ENCODE results near the gene LRP10. TPM values are rescaled to one million over a fixed set of nuclear protein-coding genes. Genes with fewer than 3 reads are reported as not detected.
A peak's percentile ranks its signal among the peaks of the same experiment; 100 is the strongest.
"Not testable (repeated sequence)": the region's sequence is repeated elsewhere in the genome, so short reads cannot be mapped to it uniquely, and the experiment has no call there.

LRP10 gene
- polyA plus RNA-seq, 10 donors: 31.1 to 47.0 (median 41.9) TPM

GRCh38 chr14:22910916-22911315 lies 39.4 kb downstream of the LRP10 start:
- DNase-seq: no peak

GRCh38 chr14:22914836-22915235 lies 43.3 kb downstream of the LRP10 start:
- not testable (repeated sequence) for DNase-seq

- no peak for DNase-seq
Observed at GRCh38 chr14:22915886-22916521, 44.5 kb downstream of the LRP10 start.

DNA sequence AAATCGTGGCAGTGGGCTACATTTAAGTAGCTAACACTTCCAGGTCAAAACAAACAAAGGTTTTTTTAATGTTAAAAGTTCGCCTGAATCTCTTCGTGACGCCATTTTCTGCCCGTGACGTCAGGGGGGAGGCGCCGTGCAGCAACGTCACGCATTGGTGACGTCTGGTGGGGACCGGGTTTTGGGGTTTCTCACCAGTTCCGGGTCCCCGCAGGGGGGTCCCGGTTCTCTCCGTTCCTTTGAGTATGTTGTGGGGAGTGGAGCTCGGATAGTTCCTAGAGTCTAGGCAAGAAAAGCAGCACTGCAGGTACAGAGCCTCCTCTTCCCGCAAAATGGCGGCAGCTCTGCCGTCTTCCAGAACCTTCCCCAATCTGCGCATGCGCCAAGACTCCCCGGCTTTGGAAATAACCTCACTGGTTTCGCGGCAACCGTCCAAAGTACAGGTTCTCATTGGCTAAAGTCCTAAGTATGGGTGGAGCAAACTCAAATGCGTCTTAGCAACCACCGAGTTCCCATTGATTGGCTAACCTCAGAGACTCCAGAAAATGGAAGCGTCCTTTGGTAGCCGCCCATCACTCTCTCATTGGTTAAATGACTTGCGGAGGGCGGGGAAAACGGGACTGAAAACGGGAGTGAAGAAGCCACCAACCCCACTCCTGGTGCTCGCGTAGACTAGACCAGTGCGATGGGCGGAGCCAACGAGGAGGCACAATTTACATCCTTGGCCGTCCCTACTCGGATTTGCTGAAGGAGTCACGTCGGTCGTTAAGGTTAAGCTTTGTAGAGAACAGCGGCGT lies 47.5 kb downstream of the LRP10 start, which contains the start of gene RBM23:
RBM23 (minus strand) TSS at position 346 of the 797 bp plus-strand sequence.
- DNase-seq: peak; percentile 100

GRCh38 chr14:22919601-22919921 lies 48.0 kb downstream of the LRP10 start:
- DNase-seq: no peak

DNA sequence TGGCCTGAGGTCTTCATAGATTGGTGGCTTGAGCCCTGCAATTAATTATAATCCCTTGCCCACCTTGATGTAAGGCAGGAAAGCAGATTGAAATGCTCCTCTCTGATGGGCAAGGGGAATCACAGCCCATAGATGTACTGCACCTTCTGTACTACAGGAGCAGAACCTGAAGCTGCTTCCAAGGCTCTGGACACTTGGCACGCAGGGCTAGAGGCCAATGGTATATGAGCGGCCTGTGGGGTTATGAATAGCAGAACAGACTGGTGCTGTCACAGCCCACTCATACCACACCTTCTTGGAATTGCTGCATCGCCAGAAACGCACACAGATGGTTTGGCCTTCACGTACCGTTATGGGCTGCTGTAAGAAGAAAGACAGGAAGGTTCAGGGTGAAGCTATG lies 49.2 kb downstream of the LRP10 start:
- no peak for DNase-seq

- no peak for DNase-seq
Observed at GRCh38 chr14:22922294-22922693, 50.8 kb downstream of the LRP10 start.

DNA sequence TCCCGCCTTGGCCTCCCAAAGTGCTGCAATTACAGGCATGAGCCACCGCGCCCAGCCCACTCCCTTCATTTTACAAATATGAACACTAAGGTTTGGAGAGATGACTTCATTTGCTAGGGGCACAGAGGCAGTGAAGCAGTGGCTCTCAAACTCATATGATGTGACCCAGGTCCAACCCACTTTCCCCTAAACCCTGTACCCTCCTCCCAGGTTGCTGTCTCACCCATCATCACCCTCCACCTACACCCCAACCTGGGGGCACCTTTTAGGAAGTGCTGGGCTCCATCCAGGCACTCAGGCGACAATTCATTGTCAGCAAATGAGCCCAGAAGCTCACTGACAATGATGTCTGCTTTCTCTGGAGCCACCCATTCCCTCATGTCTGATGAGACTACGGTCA lies 52.2 kb downstream of the LRP10 start:
- DNase-seq: no peak

DNA sequence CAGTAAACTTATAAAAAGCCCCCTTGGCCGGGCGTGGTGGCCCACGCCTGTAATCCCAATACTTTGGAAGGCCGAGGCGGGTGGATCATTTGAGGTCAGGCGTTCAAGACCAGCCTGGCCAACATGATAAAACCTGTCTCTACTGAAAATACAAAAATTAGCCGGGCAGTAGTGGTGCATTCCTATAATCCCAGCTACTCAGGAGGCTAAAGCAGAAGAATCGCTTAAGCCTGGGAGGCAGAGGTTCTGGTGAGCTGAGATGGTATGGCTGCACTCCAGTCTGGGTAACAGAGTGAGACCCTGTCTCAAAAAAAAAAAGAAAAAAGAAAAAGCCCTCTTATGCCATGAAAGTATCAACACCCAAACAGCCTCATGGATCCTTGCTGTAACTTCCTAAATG lies 54.0 kb downstream of the LRP10 start:
- DNase-seq: no peak

DNA sequence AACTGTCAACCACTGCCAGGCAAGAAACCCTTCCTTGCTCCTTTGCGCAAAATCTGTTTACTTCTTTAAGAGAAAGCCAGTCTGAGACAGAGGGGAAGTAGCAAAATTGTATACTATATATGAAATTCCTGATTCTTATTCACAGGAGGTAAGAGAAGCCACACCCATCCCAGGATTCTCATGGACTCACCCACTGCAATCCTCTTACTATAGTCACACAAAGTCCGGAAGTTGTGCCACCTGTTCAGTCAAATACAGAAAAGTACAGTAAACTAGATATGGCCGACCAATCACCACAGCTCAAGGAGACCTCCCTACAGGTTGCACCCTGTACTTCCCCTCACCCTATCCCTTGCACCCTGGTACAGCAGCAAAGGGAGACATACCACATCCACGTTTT lies 54.8 kb downstream of the LRP10 start:
- no peak for DNase-seq

DNA sequence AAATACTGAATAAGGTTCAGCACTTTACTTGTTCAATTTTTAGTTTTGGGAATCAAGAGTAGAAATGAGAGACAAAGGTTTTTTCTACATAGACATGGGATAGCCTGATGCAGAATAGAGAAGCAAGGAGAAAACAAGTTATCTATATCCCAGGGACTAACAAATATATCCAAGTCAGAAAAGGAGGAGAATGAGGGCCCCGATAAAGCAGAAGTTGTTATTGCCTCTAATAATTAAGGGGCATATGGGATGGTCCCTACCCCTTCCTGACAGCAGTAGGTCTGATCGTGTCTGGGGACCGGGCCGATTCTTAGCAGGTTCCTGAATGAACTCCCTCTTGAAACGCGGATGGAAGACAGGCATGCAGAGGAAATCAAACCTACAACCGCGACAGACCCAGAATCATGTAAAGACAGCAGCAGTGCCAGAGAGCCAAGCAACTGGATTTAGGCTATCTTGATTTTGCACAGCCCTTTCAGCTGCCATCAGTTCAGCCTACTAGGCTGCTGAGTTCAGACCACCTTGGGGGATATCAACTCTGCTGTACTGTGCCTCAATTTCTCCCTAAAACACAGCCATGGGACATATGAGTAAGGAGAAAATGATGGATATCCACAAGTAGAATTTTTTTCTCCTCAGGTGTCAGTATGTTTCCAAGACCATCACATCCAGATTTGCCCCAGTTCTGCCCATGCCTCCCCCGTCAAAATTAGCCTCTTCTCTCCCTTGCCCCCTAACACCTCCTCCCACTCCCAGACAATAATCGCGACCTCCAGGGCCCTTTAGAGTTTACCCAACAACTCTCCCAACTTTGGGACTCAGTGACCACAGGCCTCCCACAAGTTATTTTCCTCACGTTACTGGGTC lies 56.9 kb downstream of the LRP10 start:
- DNase-seq: peak in 1 of 3 donors; percentile 30

GRCh38 chr14:22929104-22929960 lies 57.8 kb downstream of the LRP10 start, which contains the start of gene PRMT5:
Gene PRMT5 (minus strand): TSS chr14:22929376. CDS start chr14:22929361, 15 bp downstream.
- peak; percentile 99 to 100 (median 100) for DNase-seq

DNA sequence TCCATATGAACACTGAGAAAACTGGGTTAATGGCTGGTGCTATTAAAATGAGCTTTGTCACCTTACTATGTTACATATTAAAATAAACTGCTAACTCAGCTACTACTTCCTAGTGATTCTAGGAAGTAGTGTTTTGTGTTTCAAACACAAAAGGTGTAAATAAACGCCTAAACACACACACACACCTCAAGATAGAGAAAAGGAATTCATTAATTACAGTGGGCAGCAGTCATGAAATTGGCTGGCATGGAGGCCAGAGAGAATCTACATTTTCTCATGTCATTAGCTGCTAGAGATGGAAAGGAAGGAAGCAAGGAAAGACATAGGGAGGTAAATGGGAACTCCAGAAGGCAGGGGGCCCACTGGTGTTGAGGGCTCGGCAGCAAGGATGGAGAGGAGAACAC lies 58.4 kb downstream of the LRP10 start:
- DNase-seq: no peak

Other genes with a start within 250 kb of the LRP10 start
- under 1 TPM; 0.07 to 0.22 (median 0.10) TPM for gene OR6J1, start 227.4 kb upstream of the LRP10 start, polyA plus RNA-seq (ENCODE audit: insufficient read length in 10 of 10)
- 100 to 1,000 TPM; 164 to 260 (median 214) TPM for gene OXA1L, start 105.1 kb upstream of the LRP10 start, polyA plus RNA-seq (ENCODE audit: insufficient read length in 10 of 10)
- 10 to 100 TPM; 19.5 to 31.4 (median 25.9) TPM for gene SLC7A7, start 56.3 kb upstream of the LRP10 start, polyA plus RNA-seq (ENCODE audit: insufficient read length in 10 of 10)
- 10 to 100 TPM; 52.4 to 74.3 (median 64.1) TPM for gene MRPL52, start 41.9 kb upstream of the LRP10 start, polyA plus RNA-seq (ENCODE audit: insufficient read length in 10 of 10)
- 100 to 1,000 TPM; 138 to 238 (median 186) TPM for gene MMP14, start 35.2 kb upstream of the LRP10 start, polyA plus RNA-seq (ENCODE audit: insufficient read length in 10 of 10)
- gene REM2, start 11.5 kb downstream of the LRP10 start, polyA plus RNA-seq (ENCODE audit: insufficient read length in 10 of 10): under 1 TPM in 8 of 10 donors, not detected in 2; 0.09 to 0.16 (median 0.13) TPM
- 10 to 100 TPM; 49.2 to 64.7 (median 54.2) TPM for gene RBM23, start 47.4 kb downstream of the LRP10 start, polyA plus RNA-seq (ENCODE audit: insufficient read length in 10 of 10)
- 10 to 100 TPM; 50.8 to 88.7 (median 68.7) TPM for gene PRMT5, start 57.6 kb downstream of the LRP10 start, polyA plus RNA-seq (ENCODE audit: insufficient read length in 10 of 10)
- gene HAUS4, start 85.3 kb downstream of the LRP10 start, polyA plus RNA-seq (ENCODE audit: insufficient read length in 10 of 10): 10 to 100 TPM; 28.3 to 43.9 (median 36.7) TPM
- 10 to 100 TPM; 27.1 to 54.6 (median 41.4) TPM for gene AJUBA, start 110.8 kb downstream of the LRP10 start, polyA plus RNA-seq (ENCODE audit: insufficient read length in 10 of 10)
- gene C14orf93, start 138.4 kb downstream of the LRP10 start, polyA plus RNA-seq (ENCODE audit: insufficient read length in 10 of 10): 10 to 100 TPM in 6 of 10 donors, 1 to 10 TPM in 4; 8.4 to 13.8 (median 10.5) TPM
- 100 to 1,000 TPM; 181 to 282 (median 212) TPM for gene PSMB5, start 163.2 kb downstream of the LRP10 start, polyA plus RNA-seq (ENCODE audit: insufficient read length in 10 of 10)
- not detected for gene PSMB11, start 170.5 kb downstream of the LRP10 start, polyA plus RNA-seq (ENCODE audit: insufficient read length in 10 of 10)
- gene CDH24, start 185.8 kb downstream of the LRP10 start, polyA plus RNA-seq (ENCODE audit: insufficient read length in 10 of 10): 1 to 10 TPM; 2.8 to 5.5 (median 3.8) TPM
- 100 to 1,000 TPM; 103 to 183 (median 143) TPM for gene ACIN1, start 223.4 kb downstream of the LRP10 start, polyA plus RNA-seq (ENCODE audit: insufficient read length in 10 of 10)
- 10 to 100 TPM; 43.6 to 66.0 (median 52.5) TPM for gene C14orf119, start 223.8 kb downstream of the LRP10 start, polyA plus RNA-seq (ENCODE audit: insufficient read length in 10 of 10)
- gene CIROP, start 233.2 kb downstream of the LRP10 start, polyA plus RNA-seq (ENCODE audit: insufficient read length in 10 of 10): not detected
- gene CEBPE, start 247.5 kb downstream of the LRP10 start, polyA plus RNA-seq (ENCODE audit: insufficient read length in 10 of 10): under 1 TPM in 6 of 10 donors, not detected in 4; 0.13 to 0.25 (median 0.18) TPM

All from muscle of back (tissue), 11 donors.